ENCODE data around the gene CYLC2.

The CYLC2 gene

GRCh38 chr9:102985162-102985895, 9.8 kb upstream of the CYLC2 start:
- CTCF ChIA-PET, result no interaction called here
- POLR2A ChIA-PET, result interaction anchor here (0.6 kb wide), 1 partner anchor 1757 kb away, joined by 3 read pairs; no protein-coding TSS in a partner anchor

GRCh38 chr9:102986425-102986824, 8.7 kb upstream of the CYLC2 start:
- Histone ChIP-seq H3K36me3 (ENCODE audit: control insufficient read depth in 2 of 2, insufficient read depth in 1 of 2, low read length in 2 of 2) (no peaks in the 10 kb centered on the region), H3K27ac (ENCODE audit: extremely low read depth, low read depth, low read length) (no peak overlapping the region), H3K9me3 (ENCODE audit: control insufficient read depth, insufficient read depth, low read depth, low read length) (no peaks in the 10 kb centered on the region), H3K4me1 (ENCODE audit: control insufficient read depth, insufficient read depth, low read length) (no peaks in the 10 kb centered on the region), H3K4me3 (ENCODE audit: low read depth, low read length) (no peak overlapping the region)
- ChIA-PET CTCF (no interaction called here), POLR2A (no interaction called here)
- TF ChIP-seq ZNF529 (tag by site-specific recombination; IDR thresholded peaks at IDR 0.05; ENCODE audit: insufficient replicate concordance), result no peak
- no peak for TF ChIP-seq ZNF777 (tag by site-specific recombination; IDR thresholded peaks at IDR 0.05; ENCODE audit: borderline replicate concordance)
- no peak for TF ChIP-seq ZNF394 (tag by site-specific recombination; IDR thresholded peaks at IDR 0.05; ENCODE audit: borderline replicate concordance)
- TF ChIP-seq ZBTB11 (tag by site-specific recombination; conservative IDR thresholded peaks at IDR 0.05; ENCODE audit: low read depth), result no peak
- TF ChIP-seq ZNF354C (tag by site-specific recombination; IDR thresholded peaks at IDR 0.05; ENCODE audit: borderline replicate concordance, low read depth), result no peak
- no peak for TF ChIP-seq ZNF530 (tag by site-specific recombination; IDR thresholded peaks at IDR 0.05; ENCODE audit: low read depth)

More at GRCh38 chr9:102985162-102985895, 9.8 kb upstream of the CYLC2 start:
- no peaks in the 10 kb centered on the region for H3K9me3 ChIP-seq (ENCODE audit: control insufficient read depth, insufficient read depth, low read depth, low read length)
- TF ChIP-seq GLIS1 (tag by site-specific recombination; IDR thresholded peaks at IDR 0.05) (no peak), PRDM4 (tag by site-specific recombination; IDR thresholded peaks at IDR 0.05) (no peak), ZNF707 (tag by site-specific recombination; IDR thresholded peaks at IDR 0.05) (no peak), ZNF580 (tag by site-specific recombination; IDR thresholded peaks at IDR 0.05) (no peak), ZNF776 (tag by site-specific recombination; IDR thresholded peaks at IDR 0.05; ENCODE audit: borderline replicate concordance) (no peak), ZNF394 (tag by site-specific recombination; IDR thresholded peaks at IDR 0.05; ENCODE audit: borderline replicate concordance) (no peak), RBAK (tag by site-specific recombination; IDR thresholded peaks at IDR 0.05) (no peak), TSHZ1 (tag by site-specific recombination; IDR thresholded peaks at IDR 0.05; ENCODE audit: borderline replicate concordance) (no peak), ZNF214 (tag by site-specific recombination; IDR thresholded peaks at IDR 0.05; ENCODE audit: borderline replicate concordance) (no peak), ZNF433 (tag by site-specific recombination; IDR thresholded peaks at IDR 0.05; ENCODE audit: low read depth) (no peak), ZNF549 (tag by site-specific recombination; IDR thresholded peaks at IDR 0.05) (no peak), ZSCAN18 (tag by site-specific recombination; IDR thresholded peaks at IDR 0.05) (no peak)
- H3K36me3 ChIP-seq (ENCODE audit: control insufficient read depth in 2 of 2, insufficient read depth in 1 of 2, low read length in 2 of 2), result no peaks in the 10 kb centered on the region
- no peak overlapping the region for H3K4me3 ChIP-seq (ENCODE audit: low read depth, low read length)
- H3K27ac ChIP-seq (ENCODE audit: extremely low read depth, low read depth, low read length), result no peak overlapping the region
- H3K4me1 ChIP-seq (ENCODE audit: control insufficient read depth, insufficient read depth, low read length), result no peaks in the 10 kb centered on the region

Data from HEK293 (cell line).